Measurements from ENCODE around the gene CTXND1. TPM values are rescaled to one million over a fixed set of nuclear protein-coding genes. Genes with fewer than 3 reads are reported as not detected.

The CTXND1 gene
- total RNA-seq, 2 experiments from 2014 or later = not detected

DNA sequence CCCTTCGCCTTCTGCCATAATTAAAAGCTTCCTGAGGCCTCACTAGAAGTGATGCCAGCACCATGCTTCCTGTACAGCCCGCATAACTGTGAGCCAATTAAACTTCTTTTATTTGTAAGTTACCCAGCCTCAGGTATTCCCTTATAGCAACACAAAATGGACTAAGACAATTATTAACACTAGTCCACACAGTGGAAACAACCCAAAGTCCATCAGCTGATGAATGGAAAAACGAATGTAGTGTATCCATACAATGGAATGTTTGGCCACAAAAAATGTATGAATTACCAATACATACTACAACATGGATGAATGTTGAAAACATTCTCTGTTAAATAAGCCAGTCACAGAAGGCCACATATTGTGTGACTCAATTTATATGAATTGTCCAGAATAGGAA, 22.5 kb upstream of the CTXND1 start:
- Mint-ChIP-seq H3K36me3 (ENCODE audit: low read depth) (no peaks in the 10 kb centered on the region), H3K27me3 (ENCODE audit: low read depth) (peaks cover 9% of the 10 kb centered on the region), H3K27ac (no peak overlapping the region), H3K4me3 (no peak overlapping the region), H3K4me1 (ENCODE audit: low read depth) (no peaks in the 10 kb centered on the region), H3K9me3 (no peaks in the 10 kb centered on the region)
- CTCF ChIA-PET = no interaction called here
- DNase-seq = no peak
- intact Hi-C loops (cut with micrococcal nuclease) = no loop called here

DNA sequence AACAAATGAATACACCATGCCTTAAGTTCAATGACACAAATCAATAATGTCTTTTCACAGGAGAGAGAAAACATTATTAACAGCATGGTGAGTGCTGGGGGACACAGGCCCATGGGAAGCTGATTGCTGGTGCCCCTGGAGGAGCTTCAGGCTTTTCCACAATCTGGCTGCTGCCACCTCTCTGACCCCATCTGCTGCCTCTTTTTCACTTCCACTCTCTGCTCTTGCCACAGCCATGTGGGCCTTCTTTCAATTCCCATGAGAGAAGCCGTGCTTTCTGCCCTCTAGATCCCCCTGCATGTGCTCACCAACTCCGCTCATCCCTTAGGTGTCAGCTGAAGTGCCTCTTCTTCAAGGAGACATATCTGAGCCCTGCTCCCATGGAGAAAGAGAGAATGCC, 21.0 kb upstream of the CTXND1 start:
- Mint-ChIP-seq H3K27ac (no peak overlapping the region), H3K36me3 (ENCODE audit: low read depth) (no peaks in the 10 kb centered on the region), H3K4me1 (ENCODE audit: low read depth) (no peaks in the 10 kb centered on the region), H3K9me3 (no peaks in the 10 kb centered on the region), H3K4me3 (no peak overlapping the region), H3K27me3 (ENCODE audit: low read depth) (peaks cover 12% of the 10 kb centered on the region)
- CTCF ChIA-PET = no interaction called here
- DNase-seq = no peak
- intact Hi-C loops (cut with micrococcal nuclease) = no loop called here

DNA sequence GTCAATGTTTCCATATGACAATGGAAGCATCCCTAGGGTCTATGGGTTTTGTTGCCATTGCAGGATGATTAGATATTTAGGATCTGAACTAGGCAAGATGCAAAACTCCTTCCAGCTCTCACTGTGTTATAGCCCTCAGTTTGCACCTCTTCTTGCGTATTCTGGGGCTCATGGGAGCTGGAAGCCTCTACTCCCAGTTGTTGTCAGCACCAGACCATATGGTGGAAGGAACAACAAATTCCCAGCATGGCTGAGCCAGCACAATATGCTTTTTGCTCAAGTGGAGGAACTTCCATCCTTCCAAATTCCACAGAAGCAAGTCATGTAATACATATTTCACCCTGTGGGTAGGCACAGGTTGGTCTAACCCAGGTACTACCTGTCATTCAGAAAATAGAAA, 18.5 kb upstream of the CTXND1 start:
- Mint-ChIP-seq H3K4me3 (no peak overlapping the region), H3K27ac (no peak overlapping the region), H3K4me1 (ENCODE audit: low read depth) (no peaks in the 10 kb centered on the region), H3K9me3 (no peaks in the 10 kb centered on the region), H3K36me3 (ENCODE audit: low read depth) (no peaks in the 10 kb centered on the region), H3K27me3 (ENCODE audit: low read depth) (peaks cover 13% of the 10 kb centered on the region)
- DNase-seq = no peak
- CTCF ChIA-PET = no interaction called here
- intact Hi-C loops (cut with micrococcal nuclease) = no loop called here

DNA sequence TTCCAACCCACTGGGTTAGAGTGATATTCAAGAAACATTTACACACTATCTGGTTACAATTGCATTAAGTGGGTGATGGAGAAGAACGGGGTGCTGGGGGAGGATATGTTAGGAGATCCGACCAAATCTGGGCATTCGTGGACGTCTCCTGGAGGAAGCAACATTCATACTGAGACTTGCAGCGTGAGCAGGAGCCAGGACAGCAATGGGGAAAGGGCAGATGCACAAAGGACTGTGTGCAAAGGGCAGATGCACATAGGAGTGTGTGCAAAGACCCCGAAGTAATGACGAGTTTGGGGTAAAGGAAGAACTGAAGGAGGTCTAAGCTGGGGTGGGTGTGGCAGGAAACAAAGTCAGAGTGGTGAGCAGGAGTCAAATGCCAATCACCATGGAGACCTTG, 16.1 kb upstream of the CTXND1 start:
- Mint-ChIP-seq H3K36me3 (ENCODE audit: low read depth) (no peaks in the 10 kb centered on the region), H3K4me1 (ENCODE audit: low read depth) (no peaks in the 10 kb centered on the region), H3K27me3 (ENCODE audit: low read depth) (peaks cover 14% of the 10 kb centered on the region), H3K27ac (no peak overlapping the region), H3K4me3 (no peak overlapping the region), H3K9me3 (no peaks in the 10 kb centered on the region)
- CTCF ChIA-PET = no interaction called here
- no peak for DNase-seq
- intact Hi-C loops (cut with micrococcal nuclease) = no loop called here

DNA sequence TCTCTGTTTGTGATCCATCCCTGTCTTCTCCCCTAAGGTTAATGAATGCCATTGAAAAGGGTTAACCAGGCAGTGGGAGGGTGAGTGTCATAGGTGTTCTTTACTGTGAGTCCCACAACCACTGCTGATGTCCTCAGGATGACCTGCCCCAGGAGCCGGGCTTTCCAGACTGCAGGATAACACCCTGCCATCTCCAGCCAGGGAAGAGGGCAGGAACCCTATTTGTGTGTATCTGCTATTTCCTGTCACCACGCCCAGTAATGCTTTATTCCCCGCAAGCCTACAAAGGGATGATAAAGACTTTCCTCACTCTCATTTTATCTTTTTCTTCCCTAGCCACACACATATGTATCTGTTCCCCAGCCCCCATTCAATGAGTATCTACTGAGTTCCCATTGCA, 15.6 kb upstream of the CTXND1 start:
- Mint-ChIP-seq H3K9me3 (no peaks in the 10 kb centered on the region), H3K36me3 (ENCODE audit: low read depth) (no peaks in the 10 kb centered on the region), H3K4me3 (no peak overlapping the region), H3K27ac (no peak overlapping the region), H3K27me3 (ENCODE audit: low read depth) (peaks cover 13% of the 10 kb centered on the region), H3K4me1 (ENCODE audit: low read depth) (no peaks in the 10 kb centered on the region)
- intact Hi-C loops (cut with micrococcal nuclease) = no loop called here
- CTCF ChIA-PET = no interaction called here
- DNase-seq = no peak

DNA sequence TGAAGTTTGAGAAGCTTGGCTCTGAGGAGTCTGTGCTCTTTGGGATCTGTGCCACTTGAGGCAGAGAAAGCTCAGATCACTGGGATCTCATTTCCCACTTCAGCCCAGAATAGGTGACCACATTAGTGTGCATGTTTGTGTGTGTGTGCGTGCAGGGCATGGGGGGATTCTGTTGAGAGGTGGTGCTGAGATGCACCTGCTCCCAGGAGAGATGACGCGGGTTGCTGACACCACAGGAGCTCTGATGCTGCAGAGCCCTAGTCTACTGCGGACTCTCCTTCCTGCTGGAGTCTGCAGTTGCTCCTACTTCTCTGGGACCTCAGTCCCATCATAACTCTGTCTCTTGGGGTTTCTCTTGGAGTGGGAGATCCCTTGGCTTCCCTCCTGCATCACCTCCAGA, 14.7 kb upstream of the CTXND1 start:
- no peaks in the 10 kb centered on the region for H3K9me3 Mint-ChIP-seq
- H3K27ac Mint-ChIP-seq = no peak overlapping the region
- DNase-seq = no peak
- peaks cover 18% of the 10 kb centered on the region for H3K27me3 Mint-ChIP-seq (ENCODE audit: low read depth)
- intact Hi-C loops (cut with micrococcal nuclease) = no loop called here
- no peaks in the 10 kb centered on the region for H3K4me1 Mint-ChIP-seq (ENCODE audit: low read depth)
- CTCF ChIA-PET = interaction anchor here (1.5 kb wide), 1 partner anchor 24 kb away, joined by 4 read pairs; no protein-coding TSS in a partner anchor
- H3K36me3 Mint-ChIP-seq (ENCODE audit: low read depth) = no peaks in the 10 kb centered on the region
- H3K4me3 Mint-ChIP-seq = no peak overlapping the region

DNA sequence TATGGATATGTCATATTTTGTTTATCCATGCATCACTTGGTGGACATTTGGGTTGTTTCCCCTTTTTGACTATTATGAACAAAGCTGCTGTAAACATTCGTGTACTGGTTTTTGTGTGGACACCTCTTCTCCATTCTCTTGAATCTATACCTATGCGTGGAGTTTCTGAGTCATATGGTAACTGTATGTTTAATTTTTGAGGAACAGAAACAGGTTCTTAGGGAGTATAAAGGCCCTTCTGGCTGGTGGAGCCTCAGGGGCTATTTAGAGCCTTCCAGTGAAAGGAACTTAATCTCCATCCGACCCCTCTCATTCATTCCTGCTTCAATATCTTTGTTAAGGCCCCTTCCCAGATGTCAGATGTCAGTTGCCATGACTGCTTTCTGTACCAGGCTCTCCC, 14.1 kb upstream of the CTXND1 start:
- CTCF ChIA-PET = interaction anchor here (1.5 kb wide), 1 partner anchor 23 kb away, joined by 4 read pairs; no protein-coding TSS in a partner anchor
- intact Hi-C loops (cut with micrococcal nuclease) = no loop called here
- peaks cover 19% of the 10 kb centered on the region for H3K27me3 Mint-ChIP-seq (ENCODE audit: low read depth)
- no peaks in the 10 kb centered on the region for H3K36me3 Mint-ChIP-seq (ENCODE audit: low read depth)
- DNase-seq = no peak
- no peaks in the 10 kb centered on the region for H3K4me1 Mint-ChIP-seq (ENCODE audit: low read depth)
- H3K27ac Mint-ChIP-seq = no peak overlapping the region
- no peak overlapping the region for H3K4me3 Mint-ChIP-seq
- peaks cover 3% of the 10 kb centered on the region for H3K9me3 Mint-ChIP-seq

DNA sequence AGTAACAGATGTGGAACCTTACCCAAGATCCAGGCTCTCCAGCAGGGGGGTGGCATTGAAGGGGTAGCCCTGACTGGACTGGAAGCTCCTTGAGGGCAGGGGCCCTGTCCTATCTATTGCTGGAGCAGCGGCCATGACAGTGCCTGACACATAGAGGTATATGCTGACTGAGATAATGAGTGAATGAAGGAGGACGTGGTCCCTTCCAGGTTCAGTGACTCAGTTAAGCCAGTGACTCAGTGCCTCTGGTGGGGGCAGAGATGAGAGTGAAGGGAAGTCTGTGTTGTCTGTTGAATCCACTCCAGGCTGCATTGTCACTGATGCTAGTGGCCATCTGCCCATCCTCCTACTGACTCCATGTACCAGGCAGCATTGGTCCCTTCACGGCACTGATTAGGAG, 13.0 kb upstream of the CTXND1 start:
- intact Hi-C loops (cut with micrococcal nuclease) = no loop called here
- Mint-ChIP-seq H3K9me3 (peaks cover 3% of the 10 kb centered on the region), H3K4me1 (ENCODE audit: low read depth) (no peaks in the 10 kb centered on the region), H3K27me3 (ENCODE audit: low read depth) (peaks cover 19% of the 10 kb centered on the region), H3K36me3 (ENCODE audit: low read depth) (no peaks in the 10 kb centered on the region), H3K27ac (no peak overlapping the region), H3K4me3 (no peak overlapping the region)
- CTCF ChIA-PET = no interaction called here
- peak; percentile 41 for DNase-seq

DNA sequence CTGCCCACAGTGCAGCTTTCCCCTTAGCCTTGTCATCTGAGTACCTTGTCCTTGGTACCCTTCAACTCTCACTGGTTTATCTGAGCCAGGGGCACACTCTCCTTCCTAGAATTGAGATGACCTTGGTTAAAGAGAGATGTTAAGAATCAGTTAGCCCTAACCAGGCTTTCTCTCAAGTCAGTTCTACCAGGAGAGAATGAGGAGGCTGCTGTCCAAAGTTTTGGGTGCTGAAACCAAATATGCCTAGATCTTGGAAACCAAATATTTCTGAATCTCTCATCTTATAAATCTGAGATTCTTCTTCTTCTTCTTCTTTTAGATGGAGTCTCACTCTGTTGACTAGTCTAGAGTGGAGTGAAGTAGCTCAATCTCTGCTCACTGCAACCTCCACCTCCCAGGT, 12.0 kb upstream of the CTXND1 start:
- intact Hi-C loops (cut with micrococcal nuclease) = no loop called here
- CTCF ChIA-PET = no interaction called here
- Mint-ChIP-seq H3K27me3 (ENCODE audit: low read depth) (peaks cover 23% of the 10 kb centered on the region), H3K4me3 (no peak overlapping the region), H3K27ac (no peak overlapping the region), H3K36me3 (ENCODE audit: low read depth) (no peaks in the 10 kb centered on the region), H3K9me3 (peaks cover 3% of the 10 kb centered on the region), H3K4me1 (ENCODE audit: low read depth) (no peaks in the 10 kb centered on the region)
- no peak for DNase-seq

DNA sequence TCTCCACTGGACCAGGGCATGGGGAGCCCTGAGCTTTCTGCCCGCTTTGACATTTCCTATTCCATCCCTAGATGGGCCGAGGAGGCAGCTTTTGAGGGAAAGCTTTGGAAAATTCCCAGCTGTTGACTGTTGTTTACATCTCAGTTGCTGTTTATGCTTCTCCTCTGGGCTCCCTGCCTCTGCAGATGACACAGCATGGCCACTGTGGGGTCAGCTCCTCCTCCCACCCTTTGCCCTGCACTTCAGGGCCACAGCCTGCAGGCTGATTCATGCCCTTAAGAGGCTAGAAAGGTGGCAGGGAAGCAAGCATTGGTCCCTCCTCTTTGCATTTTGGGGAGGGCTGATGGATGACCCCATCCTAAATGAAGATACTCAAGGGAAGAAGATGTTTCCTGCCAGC, 8.5 kb upstream of the CTXND1 start:
- peaks cover 3% of the 10 kb centered on the region for H3K9me3 Mint-ChIP-seq
- H3K36me3 Mint-ChIP-seq (ENCODE audit: low read depth) = no peaks in the 10 kb centered on the region
- H3K4me1 Mint-ChIP-seq (ENCODE audit: low read depth) = no peaks in the 10 kb centered on the region
- peaks cover 35% of the 10 kb centered on the region for H3K27me3 Mint-ChIP-seq (ENCODE audit: low read depth)
- CTCF ChIA-PET = no interaction called here
- intact Hi-C loops (cut with micrococcal nuclease) = no loop called here
- H3K4me3 Mint-ChIP-seq = no peak overlapping the region
- no peak for DNase-seq
- H3K27ac Mint-ChIP-seq = no peak overlapping the region

DNA sequence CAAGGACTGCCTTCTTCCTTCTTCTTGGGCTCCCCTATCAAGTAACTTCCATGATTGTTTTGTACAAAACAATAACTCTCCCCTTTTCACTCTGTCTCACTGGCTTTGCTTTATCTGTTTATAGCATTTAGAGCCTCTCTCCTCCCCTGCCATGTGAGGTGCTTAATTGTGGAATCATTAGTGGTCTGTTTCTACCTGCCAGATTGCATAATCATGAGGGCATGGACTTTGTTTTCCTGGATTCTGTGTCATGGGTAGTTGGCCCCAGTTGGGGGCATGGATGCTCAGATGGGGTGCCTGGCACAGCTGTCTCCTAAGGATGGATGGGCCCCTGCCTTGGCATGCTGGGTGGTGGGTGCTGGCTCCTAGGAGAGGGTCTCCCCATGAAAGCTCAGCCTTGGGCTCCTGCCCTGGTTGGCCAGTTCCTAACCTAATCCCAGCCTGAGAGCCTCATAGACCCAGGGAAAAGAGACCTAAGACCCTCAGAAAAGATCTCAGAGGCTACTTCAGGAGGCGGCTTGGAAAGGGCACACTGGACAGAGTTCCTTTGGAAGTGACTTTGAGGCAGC, 8.0 kb upstream of the CTXND1 start:
- CTCF ChIA-PET = no interaction called here
- no peaks in the 10 kb centered on the region for H3K4me1 Mint-ChIP-seq (ENCODE audit: low read depth)
- H3K36me3 Mint-ChIP-seq (ENCODE audit: low read depth) = no peaks in the 10 kb centered on the region
- intact Hi-C loops (cut with micrococcal nuclease) = no loop called here
- peaks cover 36% of the 10 kb centered on the region for H3K27me3 Mint-ChIP-seq (ENCODE audit: low read depth)
- peaks cover 3% of the 10 kb centered on the region for H3K9me3 Mint-ChIP-seq
- DNase-seq = no peak
- H3K4me3 Mint-ChIP-seq = no peak overlapping the region
- no peak overlapping the region for H3K27ac Mint-ChIP-seq

DNA sequence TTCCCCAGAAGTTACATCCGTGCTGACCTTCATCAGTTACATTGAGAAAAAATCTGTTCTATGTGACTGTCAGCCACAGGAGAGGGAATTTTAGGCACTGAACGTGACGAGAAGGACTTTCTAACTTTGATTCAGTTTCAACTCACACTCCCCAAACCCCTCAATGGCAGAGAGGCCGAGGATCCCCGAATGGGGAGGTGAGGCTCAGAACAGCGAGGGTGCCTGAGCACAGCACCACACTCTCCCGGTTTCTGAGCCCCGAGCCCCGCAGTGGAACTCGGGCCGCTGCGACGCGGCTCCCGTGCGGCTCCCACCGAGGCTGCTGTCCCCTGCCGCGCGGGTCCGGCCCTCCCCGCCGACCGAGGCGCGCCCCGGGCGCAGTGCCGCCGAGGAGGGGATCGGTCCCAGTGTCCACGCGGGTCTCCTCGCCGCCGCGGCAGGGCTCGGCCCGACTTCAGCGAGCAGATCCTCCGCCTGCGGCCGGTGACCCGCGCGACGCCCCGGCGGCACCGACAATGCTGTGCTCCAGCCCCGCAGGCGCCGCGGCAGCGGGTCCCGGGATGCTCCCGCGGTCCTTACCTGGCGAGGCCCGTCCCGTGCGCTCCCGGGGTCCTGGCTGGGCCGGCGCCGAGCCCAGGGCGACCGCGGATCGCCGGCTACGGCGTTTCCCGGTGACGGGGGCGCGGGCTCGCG, 439 bp downstream of the CTXND1 start:
- Mint-ChIP-seq H3K9me3 (no peaks in the 10 kb centered on the region), H3K4me3 (peak overlapping the region; percentile 9), H3K4me1 (ENCODE audit: low read depth) (peaks cover 6% of the 10 kb centered on the region), H3K27ac (no peak overlapping the region), H3K36me3 (ENCODE audit: low read depth) (no peaks in the 10 kb centered on the region), H3K27me3 (ENCODE audit: low read depth) (peaks cover 47% of the 10 kb centered on the region)
- no peak for DNase-seq
- CTCF ChIA-PET = no interaction called here
- intact Hi-C loops (cut with micrococcal nuclease) = no loop called here

DNA sequence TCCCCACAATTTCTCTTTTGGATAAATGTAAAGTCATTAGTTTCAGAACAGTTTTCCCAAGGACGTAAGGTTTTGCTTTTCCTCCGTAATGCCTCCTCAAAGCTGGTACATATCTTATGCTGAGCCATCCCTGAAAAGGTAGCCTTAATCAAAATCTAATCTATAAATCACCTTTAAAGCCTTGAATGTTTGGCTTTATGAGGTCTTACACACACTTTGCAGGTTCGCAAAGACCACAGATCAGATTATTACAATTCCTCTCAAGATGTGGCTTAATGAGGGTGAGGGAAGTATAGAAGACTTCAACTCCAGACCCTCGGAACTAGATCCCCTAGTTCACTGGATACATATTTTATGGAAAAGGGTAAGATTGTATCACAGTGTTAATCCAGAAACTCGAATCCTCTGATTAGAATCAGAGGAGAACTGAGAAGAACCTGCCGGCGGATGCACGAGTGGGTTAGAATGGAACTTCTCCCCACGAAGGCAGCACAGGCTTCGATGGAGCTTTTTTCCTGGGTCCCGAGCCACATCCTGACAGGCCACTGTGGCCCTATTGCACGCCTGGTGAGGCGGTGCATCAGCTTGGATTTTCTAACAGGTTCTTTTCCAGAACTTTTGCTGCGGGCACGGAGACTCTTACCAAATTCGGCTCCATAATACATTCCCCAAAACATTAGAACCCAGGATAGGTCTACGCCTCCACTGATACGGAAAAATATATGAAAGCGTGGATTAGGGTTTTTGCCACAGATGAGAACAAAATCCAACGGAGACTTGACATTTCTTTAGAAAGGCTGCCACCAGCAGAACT, 1.2 kb downstream of the CTXND1 start:
- DNase-seq = no peak
- peaks cover 6% of the 10 kb centered on the region for H3K4me1 Mint-ChIP-seq (ENCODE audit: low read depth)
- H3K4me3 Mint-ChIP-seq = peak overlapping the region; percentile 9
- no peak overlapping the region for H3K27ac Mint-ChIP-seq
- CTCF ChIA-PET = no interaction called here
- no peaks in the 10 kb centered on the region for H3K9me3 Mint-ChIP-seq
- intact Hi-C loops (cut with micrococcal nuclease) = no loop called here
- peaks cover 47% of the 10 kb centered on the region for H3K27me3 Mint-ChIP-seq (ENCODE audit: low read depth)
- no peaks in the 10 kb centered on the region for H3K36me3 Mint-ChIP-seq (ENCODE audit: low read depth)
